ENCODE results near the gene NALCN.

- TF ChIP-seq POLR2A (IDR thresholded peaks at IDR 0.05) (no peak), CTCF (IDR thresholded peaks at IDR 0.05) (no peak)
These were observed 399.8 kb downstream of the NALCN start for GRCh38 chr13:101016475-101016874.

All from esophagus squamous epithelium (tissue), 4 donors.